CD4-positive, alpha-beta memory T cell (primary cell): ENCODE results near the gene RALA. TPM values are rescaled to one million over a fixed set of nuclear protein-coding genes. Genes with fewer than 3 reads are reported as not detected.
A peak's percentile ranks its signal among the peaks of the same experiment; 100 is the strongest.

ENCODE experiments used
- CTCF ChIA-PET: fragments of 350-600 bp; sonication (Branson Sonifier 250); formaldehyde crosslinking; loops from one replicate; lab custom pipeline; 2021; ENCODE audit warnings: inconsistent platforms; ENCODE audit not compliant: partially characterized antibody; lab: Charles Lee
- POLR2A ChIA-PET: fragments of 350-600 bp; sonication (Branson Sonifier 250); formaldehyde crosslinking; loops from one replicate; lab custom pipeline; 2021; ENCODE audit not compliant: partially characterized antibody; lab: Charles Lee
- DNase-seq, 5 donors: peaks; one replicate each; pipeline versions ENCODE4 v3.0.0 to v3.0.0-alpha.2; 2020 to 2022; ENCODE audit warnings: mixed read lengths in 1 of 5
- H3K27ac ChIP-seq: one replicate; pipeline ENCODE4 v1.7.0; 2013; ENCODE audit warnings: low read depth, low read length
- H3K27me3 ChIP-seq: 2 replicates; pipeline ENCODE4 v1.7.0; 2013; ENCODE audit warnings: mild to moderate bottlenecking, low read length, moderate library complexity; ENCODE audit not compliant: insufficient read depth
- H3K36me3 ChIP-seq: 2 replicates; pipeline ENCODE4 v1.7.0; 2013; ENCODE audit warnings: mild to moderate bottlenecking, low read length, moderate library complexity; ENCODE audit not compliant: insufficient read depth
- H3K4me1 ChIP-seq: 2 replicates; pipeline ENCODE4 v1.7.0; 2013; ENCODE audit warnings: mild to moderate bottlenecking, low read length, moderate library complexity; ENCODE audit not compliant: insufficient read depth
- H3K4me3 ChIP-seq, 2 donors: one replicate each; pipeline ENCODE4 v1.7.0; 2013; ENCODE audit warnings: low read length in 2 of 2, mild to moderate bottlenecking in 1 of 2
- H3K9me3 ChIP-seq, 2 donors: one replicate each; pipeline ENCODE4 v1.7.0; 2013; ENCODE audit warnings: low read length in 2 of 2, control low read depth in 1 of 2; ENCODE audit not compliant: control insufficient read depth in 1 of 2
- H3K27ac Mint-ChIP-seq, 7 donors: one replicate each; pipeline ENCODE4 v1.8.0; 2020 to 2021; ENCODE audit warnings: mixed read lengths in 7 of 7, mild to moderate bottlenecking in 6 of 7, inconsistent platforms in 3 of 7, moderate library complexity in 3 of 7
- H3K27me3 Mint-ChIP-seq, 2 donors: one replicate each; pipeline ENCODE4 v1.8.0; 2020 to 2021; ENCODE audit warnings: mixed read lengths in 2 of 2
- H3K36me3 Mint-ChIP-seq, 2 donors: one replicate each; pipeline ENCODE4 v1.8.0; 2020 to 2021; ENCODE audit warnings: mixed read lengths in 2 of 2, inconsistent platforms in 1 of 2, mild to moderate bottlenecking in 1 of 2
- H3K4me1 Mint-ChIP-seq, 4 donors: one replicate each; pipeline ENCODE4 v1.8.0; 2020 to 2021; ENCODE audit warnings: mixed read lengths in 4 of 4, mild to moderate bottlenecking in 1 of 4
- H3K4me3 Mint-ChIP-seq, 8 donors: one replicate each; pipeline ENCODE4 v1.8.0; 2020 to 2021; ENCODE audit warnings: mixed read lengths in 8 of 8, mild to moderate bottlenecking in 7 of 8, moderate library complexity in 6 of 8, inconsistent platforms in 3 of 8
- H3K9me3 Mint-ChIP-seq, 8 donors: one replicate each; pipeline ENCODE4 v1.8.0; 2020 to 2021; ENCODE audit warnings: mixed read lengths in 8 of 8, mild to moderate bottlenecking in 5 of 8, inconsistent platforms in 3 of 8, moderate library complexity in 1 of 8
- intact Hi-C: fragments of 100-400 bp; cut with micrococcal nuclease; formaldehyde crosslinking; loops from one replicate; pipeline ENCODE4 v1.15.1; 2023
- polyA plus RNA-seq, 2 donors: library from polyadenylated mRNA; unstranded; fragments of 300-500 nt; fragmentation: Illumina TruSeq; gene quantifications; one replicate each; pipeline ENCODE4 v1.2.3, GENCODE V29; 2021
- total RNA-seq, 2 experiments: library from RNA; stranded (reverse); gene quantifications; one replicate each; pipeline ENCODE4 v1.2.3, GENCODE V29; 2021

Gene RALA
- total and polyA plus RNA-seq, 4 experiments from 2014 or later: 31.6 to 50.5 (median 47.0) TPM

DNA sequence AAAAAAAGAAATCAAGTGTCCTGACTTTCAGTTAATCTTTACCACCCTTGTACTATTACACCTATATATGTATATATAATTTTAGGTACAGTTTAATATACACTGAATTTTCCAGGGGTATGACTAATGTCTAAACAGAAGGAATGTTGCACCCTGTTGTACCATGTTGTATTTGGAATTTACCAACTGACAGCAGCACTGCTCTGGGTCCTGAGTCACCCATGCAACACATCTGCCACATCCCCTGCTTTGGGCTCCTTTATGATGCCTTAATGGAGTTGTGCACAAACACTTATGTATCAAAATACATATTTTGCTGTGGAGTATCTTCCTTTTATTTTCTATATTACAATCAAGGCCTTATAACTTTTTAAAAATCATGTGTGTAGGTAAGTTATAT, 36.0 kb upstream of the RALA start:
- H3K27me3 ChIP-seq: no peaks in the 10 kb centered on the region
- no peak overlapping the region for H3K27ac ChIP-seq
- Mint-ChIP-seq H3K4me3 (no peak overlapping the region), H3K27me3 (no peaks in the 10 kb centered on the region), H3K27ac (peak overlapping the region in 2 of 7 donors; percentile 17 to 29), H3K4me1 (peaks cover 12 to 42% (median 15%) of the 10 kb centered on the region in 4 donors), H3K36me3 (no peaks in the 10 kb centered on the region), H3K9me3 (no peaks in the 10 kb centered on the region)
- POLR2A ChIA-PET: interaction anchor here (1.0 kb wide), 1 partner anchor 36 kb away, joined by 3 read pairs; the partner anchor contains the start of gene RALA
- peaks cover 30% of the 10 kb centered on the region for H3K4me1 ChIP-seq
- intact Hi-C loops: no loop called here
- H3K4me3 ChIP-seq: no peak overlapping the region
- no peaks in the 10 kb centered on the region for H3K36me3 ChIP-seq
- DNase-seq: no peak
- CTCF ChIA-PET: interaction anchor here (1.7 to 3.5 kb wide), 4 partner anchors 7 to 161 kb away, joined by 3 to 51 read pairs (median 15); no protein-coding TSS in a partner anchor
- no peaks in the 10 kb centered on the region for H3K9me3 ChIP-seq

DNA sequence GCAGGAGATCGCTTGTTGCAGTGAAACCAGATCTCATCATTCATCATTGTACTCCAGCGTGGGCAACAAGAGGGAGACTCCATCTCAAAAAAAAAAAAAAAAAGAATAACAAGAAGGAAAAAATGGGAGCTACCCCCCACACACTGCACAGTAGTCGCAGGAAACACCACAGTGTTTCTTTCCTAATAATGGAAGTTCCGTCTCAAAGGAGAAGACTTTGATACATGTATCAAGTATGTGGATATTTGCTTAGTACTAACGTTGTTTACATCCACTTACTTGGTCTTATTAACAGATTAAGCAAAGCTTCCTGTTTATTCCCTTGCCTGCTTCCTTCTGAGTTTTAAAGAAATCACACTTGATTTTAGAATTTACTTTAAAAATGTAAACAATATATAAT, 35.0 kb upstream of the RALA start:
- Mint-ChIP-seq H3K4me3 (no peak overlapping the region), H3K4me1 (peaks cover 15 to 47% (median 18%) of the 10 kb centered on the region in 4 donors), H3K9me3 (no peaks in the 10 kb centered on the region), H3K27me3 (no peaks in the 10 kb centered on the region), H3K36me3 (no peaks in the 10 kb centered on the region), H3K27ac (peak overlapping the region in 3 of 7 donors; percentile 38 to 60 (median 41))
- Histone ChIP-seq H3K4me3 (no peak overlapping the region), H3K27ac (no peak overlapping the region), H3K27me3 (no peaks in the 10 kb centered on the region), H3K9me3 (no peaks in the 10 kb centered on the region), H3K36me3 (no peaks in the 10 kb centered on the region), H3K4me1 (peaks cover 34% of the 10 kb centered on the region)
- DNase-seq: no peak
- POLR2A ChIA-PET: interaction anchor here (0.8 to 2.3 kb wide), 8 partner anchors 8 to 158 kb away, joined by 3 to 13 read pairs (median 4); partner anchors contain the start of gene RALA
- intact Hi-C loops: no loop called here
- CTCF ChIA-PET: interaction anchor here (1.0 to 3.5 kb wide), 9 partner anchors 8 to 464 kb away, joined by 3 to 51 read pairs (median 8); partner anchors contain the start of gene RALA

- Histone ChIP-seq H3K36me3 (no peaks in the 10 kb centered on the region), H3K9me3 (no peaks in the 10 kb centered on the region), H3K4me1 (peaks cover 34% of the 10 kb centered on the region), H3K27me3 (no peaks in the 10 kb centered on the region), H3K4me3 (no peak overlapping the region), H3K27ac (no peak overlapping the region)
- ChIA-PET POLR2A (interaction anchor here (0.8 to 2.3 kb wide), 12 partner anchors 9 to 361 kb away, joined by 3 to 18 read pairs (median 4); partner anchors contain the start of gene RALA), CTCF (interaction anchor here (0.9 to 3.5 kb wide), 12 partner anchors 10 to 463 kb away, joined by 3 to 51 read pairs (median 4); partner anchors contain the start of gene RALA)
- no peaks in the 10 kb centered on the region for H3K36me3 Mint-ChIP-seq
- intact Hi-C loops: loop anchor here (1.0 to 2.0 kb wide), 2 partner anchors 9 to 33 kb away; partner anchors contain the start of gene RALA
- peak overlapping the region; percentile 63 to 92 (median 78) for H3K27ac Mint-ChIP-seq
- peak overlapping the region in 7 of 8 donors; percentile 19 to 73 (median 52) for H3K4me3 Mint-ChIP-seq
- DNase-seq: peak; percentile 62 to 94 (median 68)
- peaks cover 15 to 47% (median 18%) of the 10 kb centered on the region in 4 donors for H3K4me1 Mint-ChIP-seq
- no peaks in the 10 kb centered on the region for H3K9me3 Mint-ChIP-seq
- no peaks in the 10 kb centered on the region for H3K27me3 Mint-ChIP-seq
Observed at GRCh38 chr7:39589323-39590111, 33.9 kb upstream of the RALA start.

DNA sequence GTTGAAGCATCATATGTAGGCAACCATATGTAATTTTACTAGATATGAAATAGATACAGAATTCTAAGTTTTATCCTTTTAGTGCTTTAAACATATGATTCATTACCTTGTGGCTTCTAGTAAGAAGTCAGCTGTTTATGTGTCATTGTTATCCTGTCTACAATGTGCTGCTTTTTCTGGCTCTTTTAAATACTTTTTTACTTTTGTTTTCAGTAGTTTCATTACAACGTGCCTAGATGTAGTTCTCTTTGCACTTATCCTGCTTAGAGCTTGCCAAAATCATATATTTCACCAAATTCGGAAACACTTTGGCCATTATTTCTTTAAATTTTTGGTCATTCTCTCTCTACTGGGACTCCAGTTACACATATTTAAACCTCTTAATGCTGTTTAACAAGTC, 30.8 kb upstream of the RALA start:
- Histone ChIP-seq H3K27me3 (no peaks in the 10 kb centered on the region), H3K4me1 (peaks cover 34% of the 10 kb centered on the region), H3K4me3 (no peak overlapping the region), H3K27ac (no peak overlapping the region), H3K36me3 (no peaks in the 10 kb centered on the region), H3K9me3 (no peaks in the 10 kb centered on the region)
- ChIA-PET CTCF (interaction anchor here (0.9 to 5.4 kb wide), 3 partner anchors 9 to 155 kb away, joined by 3 to 28 read pairs (median 4); no protein-coding TSS in a partner anchor), POLR2A (interaction anchor here (1.5 to 1.9 kb wide), 2 partner anchors 13 to 30 kb away, joined by 8 read pairs; partner anchors contain the start of gene RALA)
- DNase-seq: no peak
- H3K4me1 Mint-ChIP-seq: peaks cover 15 to 44% (median 18%) of the 10 kb centered on the region in 4 donors
- intact Hi-C loops: loop anchor here (2.0 kb wide), 1 partner anchor 14 kb away; no protein-coding TSS in a partner anchor
- no peaks in the 10 kb centered on the region for H3K36me3 Mint-ChIP-seq
- H3K27ac Mint-ChIP-seq: peak overlapping the region in 3 of 7 donors; percentile 30 to 57 (median 37)
- H3K4me3 Mint-ChIP-seq: no peak overlapping the region
- peaks cover 0 to 2% of the 10 kb centered on the region in 2 donors for H3K27me3 Mint-ChIP-seq
- no peaks in the 10 kb centered on the region for H3K9me3 Mint-ChIP-seq

DNA sequence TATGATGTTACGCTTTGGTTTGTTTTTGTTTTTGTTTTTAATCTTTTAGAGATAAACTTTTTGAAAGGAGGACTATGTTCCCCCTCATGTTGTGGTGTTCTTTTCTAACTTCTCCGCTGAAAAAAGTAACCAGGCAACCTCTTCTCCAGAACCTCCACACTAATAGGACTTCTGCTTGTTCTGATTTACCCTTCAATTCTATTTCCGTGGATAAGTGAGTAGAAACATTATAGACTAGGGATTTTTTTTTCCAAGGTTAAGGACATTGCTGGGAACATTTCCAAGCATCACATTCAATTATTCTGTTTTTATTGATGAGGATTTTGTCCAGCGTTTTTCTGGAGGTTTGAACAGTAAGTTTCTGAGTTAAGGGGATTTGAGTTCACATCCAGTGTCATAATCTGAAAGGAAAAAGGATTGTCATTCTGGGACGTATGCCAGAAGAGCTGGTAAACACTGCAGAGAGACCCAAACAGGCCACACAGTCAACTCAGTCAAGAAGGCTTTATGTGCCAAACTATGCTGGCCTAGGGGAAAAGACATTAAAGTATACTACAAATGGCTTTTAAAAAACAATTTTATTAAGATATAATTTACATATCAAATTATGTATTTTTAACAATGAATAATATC, 28.3 kb upstream of the RALA start:
- intact Hi-C loops: no loop called here

GRCh38 chr7:39602351-39602750, 21.0 kb upstream of the RALA start:
- CTCF ChIA-PET: interaction anchor here (0.8 to 1.5 kb wide), 2 partner anchors 9 to 22 kb away, joined by 3 to 5 read pairs; no protein-coding TSS in a partner anchor
- H3K4me3 Mint-ChIP-seq: no peak overlapping the region
- H3K27me3 ChIP-seq: no peaks in the 10 kb centered on the region
- no peaks in the 10 kb centered on the region for H3K36me3 Mint-ChIP-seq
- POLR2A ChIA-PET: no interaction called here
- H3K27me3 Mint-ChIP-seq: no peaks in the 10 kb centered on the region
- no peak overlapping the region for H3K27ac Mint-ChIP-seq
- peaks cover 0 to 2% (median 0%) of the 10 kb centered on the region in 8 donors for H3K9me3 Mint-ChIP-seq
- H3K4me1 Mint-ChIP-seq: peaks cover 20 to 43% (median 27%) of the 10 kb centered on the region in 4 donors
- no peak overlapping the region for H3K4me3 ChIP-seq
- intact Hi-C loops: no loop called here
- no peaks in the 10 kb centered on the region for H3K36me3 ChIP-seq
- DNase-seq: no peak
- no peak overlapping the region for H3K27ac ChIP-seq
- peaks cover 22% of the 10 kb centered on the region for H3K4me1 ChIP-seq
- no peaks in the 10 kb centered on the region for H3K9me3 ChIP-seq

More for the DNA sequence above, 28.3 kb upstream of the RALA start:
- Mint-ChIP-seq H3K4me3 (no peak overlapping the region), H3K9me3 (no peaks in the 10 kb centered on the region), H3K27ac (no peak overlapping the region), H3K36me3 (no peaks in the 10 kb centered on the region), H3K4me1 (peaks cover 10 to 24% (median 10%) of the 10 kb centered on the region in 4 donors), H3K27me3 (peaks cover 0 to 2% of the 10 kb centered on the region in 2 donors)
- no peak overlapping the region for H3K27ac ChIP-seq
- no peaks in the 10 kb centered on the region for H3K9me3 ChIP-seq
- no peaks in the 10 kb centered on the region for H3K27me3 ChIP-seq
- POLR2A ChIA-PET: no interaction called here
- H3K4me1 ChIP-seq: peaks cover 15% of the 10 kb centered on the region
- CTCF ChIA-PET: interaction anchor here (0.8 to 5.4 kb wide), 5 partner anchors 15 to 1225 kb away, joined by 3 to 28 read pairs (median 4); no protein-coding TSS in a partner anchor
- no peak overlapping the region for H3K4me3 ChIP-seq
- no peaks in the 10 kb centered on the region for H3K36me3 ChIP-seq
- no peak for DNase-seq
